ENCODE results near the gene CLIC4.

- TF ChIP-seq, protein P1, sequence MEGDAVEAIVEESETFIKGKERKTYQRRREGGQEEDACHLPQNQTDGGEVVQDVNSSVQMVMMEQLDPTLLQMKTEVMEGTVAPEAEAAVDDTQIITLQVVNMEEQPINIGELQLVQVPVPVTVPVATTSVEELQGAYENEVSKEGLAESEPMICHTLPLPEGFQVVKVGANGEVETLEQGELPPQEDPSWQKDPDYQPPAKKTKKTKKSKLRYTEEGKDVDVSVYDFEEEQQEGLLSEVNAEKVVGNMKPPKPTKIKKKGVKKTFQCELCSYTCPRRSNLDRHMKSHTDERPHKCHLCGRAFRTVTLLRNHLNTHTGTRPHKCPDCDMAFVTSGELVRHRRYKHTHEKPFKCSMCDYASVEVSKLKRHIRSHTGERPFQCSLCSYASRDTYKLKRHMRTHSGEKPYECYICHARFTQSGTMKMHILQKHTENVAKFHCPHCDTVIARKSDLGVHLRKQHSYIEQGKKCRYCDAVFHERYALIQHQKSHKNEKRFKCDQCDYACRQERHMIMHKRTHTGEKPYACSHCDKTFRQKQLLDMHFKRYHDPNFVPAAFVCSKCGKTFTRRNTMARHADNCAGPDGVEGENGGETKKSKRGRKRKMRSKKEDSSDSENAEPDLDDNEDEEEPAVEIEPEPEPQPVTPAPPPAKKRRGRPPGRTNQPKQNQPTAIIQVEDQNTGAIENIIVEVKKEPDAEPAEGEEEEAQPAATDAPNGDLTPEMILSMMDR (IDR thresholded peaks at IDR 0.05 in 8 of 11, conservative IDR thresholded peaks at IDR 0.05 in 3 of 11) = no peak
- no peak for TF ChIP-seq POLR2A (IDR thresholded peaks at IDR 0.05)
Measured at GRCh38 chr1:24825174-24825573, 79.9 kb downstream of the CLIC4 start.

All from spleen (tissue), 7 donors.